Activated CD4-positive, alpha-beta T cell treated with anti-CD3 and anti-CD28 coated beads, Interleukin-2, amount 50 U/mL, for 48 hours (primary cell): ENCODE results near the gene SDHAF2.
"Not testable (repeated sequence)": the region's sequence is repeated elsewhere in the genome, so short reads cannot be mapped to it uniquely, and the experiment has no call there.

Experiments
- DNase-seq, 2 experiments: peaks; one replicate each; pipeline ENCODE4 v3.0.0-alpha.2; 2020

The SDHAF2 gene

DNA sequence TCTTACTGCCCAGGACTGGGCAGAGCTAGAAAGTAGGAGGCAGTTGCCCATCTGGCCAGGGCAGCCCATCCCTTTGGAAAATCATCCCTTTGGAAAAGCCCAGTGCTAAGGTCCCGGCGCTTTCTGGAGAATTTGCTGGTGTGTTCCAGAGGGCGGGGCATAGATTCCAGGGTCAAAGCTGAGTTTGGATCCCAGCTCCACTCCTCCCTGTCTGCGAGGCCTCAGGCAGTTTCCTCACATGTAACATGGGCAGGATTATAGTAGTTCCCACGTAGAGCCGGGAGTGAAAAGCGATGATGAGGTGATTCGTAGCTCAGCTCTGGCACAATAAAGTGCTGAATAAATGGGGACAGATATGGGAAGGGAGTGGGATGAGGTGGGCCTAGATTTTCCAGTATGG, 47.2 kb downstream of the SDHAF2 start:
- no peak for DNase-seq

DNA sequence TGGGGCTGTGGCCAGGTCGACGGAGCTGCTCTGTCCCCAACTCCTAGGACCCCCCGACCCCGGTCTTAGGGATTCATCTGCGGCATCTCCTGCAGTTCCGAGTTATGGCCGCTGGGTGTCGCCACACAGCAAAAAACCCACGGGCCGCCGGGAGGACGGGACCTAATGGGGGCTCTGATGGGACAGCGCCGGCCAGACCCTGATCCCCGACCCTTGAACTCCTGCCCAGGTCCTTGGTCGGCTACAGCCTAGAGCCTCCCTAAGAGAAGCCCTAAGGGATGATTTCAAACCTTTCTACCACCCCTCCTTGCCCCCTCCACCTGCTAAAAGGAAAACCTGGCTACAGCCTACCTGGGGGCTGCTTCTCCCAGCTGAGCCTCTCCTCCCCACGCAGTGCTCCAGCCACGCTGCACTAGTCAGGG, 47.8 kb downstream of the SDHAF2 start:
- DNase-seq: peak; percentile 58 to 65

DNA sequence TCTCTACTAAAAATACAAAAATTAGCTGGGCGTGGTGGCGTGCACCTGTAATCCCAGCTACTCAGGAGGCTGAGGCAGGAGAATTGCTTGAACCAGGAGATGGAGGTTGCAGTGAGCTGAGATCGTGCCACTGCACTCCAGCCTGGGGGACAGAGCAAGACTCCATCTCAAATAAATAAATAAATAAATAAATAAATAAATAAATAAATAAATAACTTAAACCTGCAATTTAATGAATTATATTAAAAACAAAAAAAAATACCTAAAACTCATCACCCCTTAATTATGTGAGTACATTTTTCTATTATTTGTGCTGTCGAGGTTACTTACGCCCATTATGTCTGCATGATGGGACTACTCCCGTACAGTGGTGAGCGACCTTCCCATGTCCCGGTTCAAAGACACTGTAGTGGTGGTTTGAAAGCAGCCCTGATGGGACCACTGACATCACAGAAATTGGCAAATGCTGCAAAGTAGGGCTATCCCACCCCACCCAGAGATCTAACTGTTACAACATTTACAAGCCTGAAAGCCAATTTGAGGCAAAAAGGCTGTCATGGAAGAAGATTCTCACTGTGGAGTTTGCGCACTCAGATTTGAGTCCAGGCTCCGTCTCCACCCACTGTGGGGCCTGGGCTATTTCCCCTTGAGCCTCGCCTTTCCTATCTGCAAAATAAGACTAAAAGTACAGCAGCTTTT, 49.6 kb downstream of the SDHAF2 start:
- DNase-seq: not testable (repeated sequence)

DNA sequence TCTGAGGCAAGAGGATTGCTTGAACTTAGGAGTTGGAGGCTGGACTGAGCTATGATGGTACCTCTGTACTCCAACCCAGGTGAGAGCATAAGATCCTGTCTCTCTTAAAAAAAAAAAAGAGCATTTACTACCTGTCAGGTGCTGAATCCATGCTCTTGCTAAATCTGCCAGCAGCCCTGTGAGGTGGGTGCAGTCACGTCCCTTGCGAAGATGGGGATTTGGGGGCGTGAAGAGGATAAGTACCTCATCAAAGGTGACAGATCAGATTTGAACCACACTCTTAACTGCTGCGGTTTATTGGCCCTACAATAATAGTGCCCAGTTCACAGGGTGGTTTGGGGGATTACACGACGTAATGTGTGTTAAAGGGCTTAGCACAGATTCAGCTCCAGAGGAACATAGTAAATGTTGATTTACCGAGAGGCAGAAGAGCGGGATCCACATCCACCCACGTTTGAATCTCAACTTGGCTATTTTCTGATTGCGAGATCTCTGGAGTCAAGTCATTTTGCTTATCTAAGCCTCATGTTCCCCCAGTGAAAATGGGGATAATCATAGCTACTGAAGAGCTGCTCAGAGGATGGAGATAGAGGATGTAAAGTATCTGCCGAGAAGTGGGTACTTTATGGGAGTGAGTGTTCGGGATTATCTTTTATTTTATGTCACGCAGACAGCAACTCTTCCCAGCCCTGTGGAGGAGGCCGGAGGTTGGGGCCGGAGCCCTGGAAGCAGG, 50.5 kb downstream of the SDHAF2 start:
- no peak for DNase-seq

DNA sequence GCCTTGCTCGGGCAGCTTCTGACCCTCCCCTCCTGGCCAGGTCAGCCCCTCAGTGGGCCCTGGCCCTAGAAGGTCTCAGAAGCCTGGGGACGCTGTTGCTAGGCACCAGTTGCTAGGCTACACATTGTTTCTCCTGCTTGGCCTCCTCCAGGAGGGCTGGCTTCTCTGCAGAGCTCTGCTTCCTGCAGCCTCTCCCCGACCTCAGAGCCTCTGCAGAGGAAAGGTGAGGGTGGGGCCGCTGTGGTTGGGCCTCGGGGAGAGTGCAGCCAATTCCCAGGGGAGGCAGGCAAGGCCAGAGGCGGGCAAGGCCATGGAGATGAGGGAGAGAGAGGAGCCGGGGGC, 51.0 kb downstream of the SDHAF2 start:
- no peak for DNase-seq

DNA sequence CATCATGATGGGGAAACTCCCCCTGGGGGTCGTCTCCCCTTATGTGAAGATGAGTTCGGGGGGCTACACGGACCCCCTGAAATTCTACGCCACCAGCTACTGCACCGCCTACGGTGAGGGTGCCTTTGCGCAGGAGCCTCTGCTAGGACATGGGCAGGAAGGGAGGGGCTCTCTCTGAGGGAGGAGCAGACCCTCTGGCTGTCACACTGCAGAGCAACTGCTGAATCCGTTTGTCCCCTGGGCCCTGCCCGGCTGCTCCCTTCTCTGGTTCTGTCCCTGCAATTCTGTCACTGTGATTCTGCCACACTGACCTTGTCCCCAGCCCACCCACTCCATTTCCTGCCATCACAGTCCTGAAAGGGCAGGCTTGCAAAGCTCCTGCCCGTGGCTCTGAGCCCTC, 51.9 kb downstream of the SDHAF2 start:
- no peak for DNase-seq

DNA sequence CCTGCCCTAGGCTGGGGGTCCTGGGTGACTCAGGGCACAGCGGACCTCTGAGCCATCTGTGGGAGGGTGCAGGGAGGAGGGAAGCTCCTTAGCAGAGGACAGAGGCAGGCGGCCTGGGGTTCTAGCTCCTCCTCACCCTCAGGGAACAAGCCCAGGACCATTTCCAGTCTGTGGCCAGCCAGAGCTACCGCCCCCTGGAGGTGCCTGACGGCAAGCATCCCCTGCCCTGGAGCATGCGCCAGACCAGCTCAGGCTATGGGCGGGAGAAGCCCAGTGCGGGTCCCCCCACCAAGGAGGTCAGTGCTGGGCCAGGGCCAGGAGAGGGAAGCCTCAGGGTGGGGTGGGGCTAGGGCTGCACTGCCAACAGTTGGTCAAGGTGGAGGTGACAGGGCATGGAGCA, 52.6 kb downstream of the SDHAF2 start:
- DNase-seq: peak; percentile 46 to 49

DNA sequence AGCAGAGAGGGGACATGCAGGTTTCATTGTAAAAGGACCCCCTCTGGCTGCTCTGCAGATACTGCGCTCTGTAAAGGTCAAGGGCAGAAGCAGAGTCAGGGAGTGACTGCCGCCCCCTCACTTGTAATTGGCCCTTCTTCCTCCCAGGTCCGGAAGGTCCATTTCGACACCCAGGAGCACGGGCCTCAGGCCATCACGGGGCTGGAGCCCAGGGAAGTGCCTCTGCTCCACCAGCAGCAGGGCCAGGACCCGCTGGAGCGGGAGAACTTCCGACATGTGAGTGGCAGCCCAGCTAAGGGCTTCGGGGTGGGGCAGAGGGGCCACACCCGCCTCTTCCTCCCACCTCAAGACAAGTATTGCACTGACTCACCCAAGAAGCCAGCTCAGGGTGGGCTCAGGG, 54.6 kb downstream of the SDHAF2 start:
- DNase-seq: no peak

DNA sequence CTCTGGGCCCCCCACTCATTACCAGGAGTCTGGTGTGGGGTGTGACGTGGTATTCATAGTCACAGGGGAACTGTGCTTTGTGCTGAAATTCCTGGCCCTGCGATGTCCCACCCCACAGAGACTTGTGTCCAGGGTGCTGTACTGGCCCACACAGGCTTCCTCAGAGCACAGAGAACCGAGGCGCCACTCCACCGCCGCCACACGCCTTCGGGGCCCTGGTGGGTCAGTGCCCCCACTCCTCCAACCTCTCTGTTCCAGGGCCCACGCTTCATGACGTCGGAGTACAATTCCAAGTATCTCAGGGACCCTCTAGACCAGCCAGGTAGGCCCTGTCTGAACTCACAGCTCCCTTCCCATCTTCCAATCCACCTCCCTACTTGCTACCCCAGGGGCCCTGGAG, 55.2 kb downstream of the SDHAF2 start:
- DNase-seq: no peak

DNA sequence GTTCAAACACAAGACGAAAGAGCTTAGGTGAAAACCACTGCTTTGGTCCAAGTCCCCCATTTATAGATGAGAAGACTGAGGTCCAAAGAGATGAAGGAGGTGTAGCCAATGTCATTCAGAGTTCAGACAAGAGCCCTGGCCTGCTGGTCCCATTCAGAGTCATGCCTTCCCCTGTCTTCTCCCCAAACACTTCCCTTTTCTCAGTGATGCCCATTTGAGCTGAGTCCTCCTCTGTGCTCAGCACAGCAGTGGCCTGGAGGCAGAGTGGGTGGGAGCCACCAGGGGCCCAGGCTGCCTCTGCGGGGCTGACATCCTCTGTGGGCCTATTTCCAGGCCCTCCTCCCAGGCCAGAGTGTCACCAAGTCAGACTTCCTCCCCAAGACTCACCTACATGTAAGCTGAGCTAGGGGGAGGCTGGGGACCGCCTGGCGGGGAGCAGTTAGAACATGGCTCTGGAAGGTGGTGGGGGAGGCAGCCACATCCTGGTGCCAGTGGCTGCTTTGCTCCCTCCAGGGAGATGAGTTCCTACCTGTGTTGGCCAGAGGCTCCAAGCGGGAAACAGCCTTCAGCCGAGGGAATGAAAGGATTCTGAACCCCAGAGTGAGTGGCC, 56.2 kb downstream of the SDHAF2 start:
- no peak for DNase-seq

DNA sequence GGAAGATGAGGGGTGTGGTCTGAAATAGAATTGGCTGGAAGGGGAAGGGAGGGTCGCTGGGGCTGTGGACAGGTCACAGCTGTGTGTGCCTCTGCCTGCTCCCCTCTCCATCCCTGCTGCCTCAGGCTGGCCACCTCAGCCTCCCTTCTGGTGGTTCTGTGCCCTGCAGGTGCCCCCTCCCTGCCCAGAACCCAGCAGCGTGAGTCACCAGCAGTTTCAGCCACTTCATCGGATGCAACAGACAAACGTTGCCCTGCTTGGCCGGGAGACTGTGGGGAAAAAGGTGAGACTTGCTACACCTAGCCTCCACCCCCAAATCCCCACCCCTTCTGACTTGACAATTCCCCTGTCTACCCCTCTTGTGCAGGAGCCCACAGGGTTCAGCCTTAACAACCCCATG, 56.9 kb downstream of the SDHAF2 start:
- DNase-seq: no peak

DNA sequence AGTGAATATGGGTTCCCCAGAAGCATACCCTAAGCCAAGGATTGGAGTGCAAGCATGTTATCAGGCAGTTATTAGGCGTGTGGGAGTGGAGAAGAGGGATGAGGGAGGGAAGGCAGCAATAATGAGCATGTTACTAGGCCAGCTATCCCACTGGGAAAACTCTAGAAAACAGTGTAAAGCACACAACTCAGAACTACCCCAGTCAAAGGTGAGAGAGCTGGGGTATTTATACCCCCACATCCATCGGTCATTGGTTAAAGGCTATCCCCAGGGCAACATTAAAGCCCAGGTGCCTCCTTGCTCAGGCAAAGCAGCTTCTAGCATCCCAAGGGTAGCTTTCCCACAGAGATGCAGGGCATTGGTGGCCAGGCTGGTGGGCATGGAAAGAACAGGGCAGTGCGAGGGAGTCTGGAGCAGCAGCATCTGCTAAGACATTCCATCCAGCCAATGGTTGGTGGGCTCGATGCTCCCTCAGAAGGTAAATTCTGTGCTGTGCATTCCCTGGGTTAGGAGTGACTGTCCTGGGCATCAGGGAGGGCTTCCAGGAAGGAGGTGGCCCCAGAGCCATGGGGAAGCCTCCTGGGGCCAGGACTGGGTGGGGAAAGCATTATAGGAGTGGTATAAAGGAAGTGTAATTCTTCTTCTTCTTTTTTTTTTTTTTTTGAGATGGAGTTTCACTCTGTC, 57.6 kb downstream of the SDHAF2 start:
- no peak for DNase-seq

DNA sequence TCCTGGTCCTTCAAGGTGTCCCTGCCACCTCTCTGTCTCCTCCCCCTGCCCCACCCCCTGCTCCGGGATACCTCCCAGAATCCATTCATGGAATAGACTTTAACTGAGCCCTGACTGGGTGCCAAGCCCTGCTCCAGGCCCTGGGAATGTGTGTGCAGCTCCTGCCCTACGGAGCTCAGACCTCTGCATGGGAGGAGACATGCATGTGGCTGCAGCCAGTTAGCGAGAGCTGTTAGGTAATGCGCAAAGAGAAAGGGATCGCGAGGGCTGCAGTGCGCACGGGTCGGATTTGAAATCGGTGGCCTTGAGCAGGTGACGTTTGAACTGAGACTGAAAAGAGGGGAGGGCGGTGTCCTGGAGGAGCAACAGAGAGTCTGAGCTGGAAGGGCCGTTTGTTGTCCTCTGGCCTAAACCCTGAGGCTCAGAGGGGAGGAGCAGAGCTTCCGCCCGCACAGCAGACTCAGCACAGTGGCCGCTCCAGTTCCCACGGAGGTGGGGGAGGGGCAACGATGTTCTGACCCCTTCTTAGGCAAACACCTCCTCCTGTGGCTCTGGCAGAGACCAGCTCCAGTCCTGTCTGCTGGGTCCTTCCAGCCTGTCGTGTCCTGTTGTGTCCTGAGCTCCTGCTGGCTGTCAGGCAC, 58.8 kb downstream of the SDHAF2 start:
- no peak for DNase-seq

DNA sequence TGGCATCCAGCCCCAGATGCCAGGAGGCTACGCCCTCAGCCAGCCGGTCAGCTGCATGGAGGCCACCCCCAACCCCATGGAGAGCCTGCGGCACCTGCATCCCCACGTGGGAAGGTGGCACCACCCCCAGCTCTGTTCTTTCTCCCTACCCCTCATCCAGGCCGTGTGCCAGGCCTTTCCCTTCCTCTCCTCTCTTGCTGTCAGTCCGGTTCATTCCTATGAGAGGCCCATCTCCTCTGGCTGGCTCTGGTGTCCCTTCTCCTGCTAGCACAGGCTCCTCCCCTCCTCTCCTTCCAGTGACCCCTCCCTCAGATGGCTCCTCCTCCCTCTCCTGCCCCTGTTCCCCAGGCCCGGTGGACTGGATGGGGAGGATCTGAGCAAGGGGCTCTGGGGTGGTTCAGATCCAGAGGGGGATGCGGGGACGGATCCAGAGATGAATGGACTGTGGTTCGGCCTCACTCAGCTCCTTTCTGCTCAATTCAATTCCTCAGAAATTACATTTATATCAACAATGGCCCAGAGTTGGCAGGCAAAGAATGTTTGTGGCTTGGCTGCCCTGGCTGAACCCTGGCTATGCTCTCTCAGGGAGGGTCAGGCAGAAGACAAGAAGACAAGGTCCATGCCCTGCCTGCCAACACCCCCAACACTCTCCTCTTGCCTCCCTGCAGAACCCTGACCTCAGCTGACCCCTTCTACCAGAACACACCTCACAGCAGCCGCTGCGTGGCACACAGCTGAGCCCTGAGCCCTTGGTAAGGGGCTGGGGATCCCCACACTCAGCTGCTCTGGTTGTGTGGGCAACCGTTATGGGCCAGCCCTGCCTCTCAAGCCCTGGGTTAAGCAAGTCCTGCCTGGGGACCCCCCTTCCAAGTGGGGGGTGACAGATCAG, 60.2 kb downstream of the SDHAF2 start:
- DNase-seq: no peak

DNA sequence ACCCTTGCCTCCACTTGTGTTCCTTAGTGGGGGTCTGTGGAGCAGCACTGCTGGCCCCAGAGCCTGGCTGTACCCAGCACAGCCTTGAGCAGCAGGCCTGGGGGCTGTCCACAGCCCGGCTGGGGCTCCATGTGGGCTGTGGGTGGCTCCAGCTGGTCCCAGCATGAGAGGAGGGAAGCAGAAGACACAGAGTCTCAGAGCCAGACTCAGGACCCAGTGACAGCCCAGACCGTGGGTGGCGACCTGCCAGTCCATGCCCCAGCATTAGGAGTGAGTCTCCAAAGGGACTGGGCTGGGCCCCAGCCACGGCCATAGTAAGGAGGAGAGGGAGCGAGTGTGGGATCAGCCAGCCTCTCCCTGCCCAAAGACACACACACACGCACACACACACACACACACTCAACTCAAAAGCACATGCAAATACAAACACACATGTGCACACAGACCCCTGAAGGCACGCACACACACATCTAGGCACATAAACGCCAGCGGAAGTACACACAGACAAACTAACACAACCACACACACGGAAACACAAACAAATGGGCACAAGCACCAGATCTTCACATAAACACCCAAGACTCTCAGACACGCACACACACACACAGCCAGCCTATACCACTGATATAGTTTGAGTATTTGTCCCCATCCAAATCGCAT, 61.9 kb downstream of the SDHAF2 start:
- DNase-seq: no peak

DNA sequence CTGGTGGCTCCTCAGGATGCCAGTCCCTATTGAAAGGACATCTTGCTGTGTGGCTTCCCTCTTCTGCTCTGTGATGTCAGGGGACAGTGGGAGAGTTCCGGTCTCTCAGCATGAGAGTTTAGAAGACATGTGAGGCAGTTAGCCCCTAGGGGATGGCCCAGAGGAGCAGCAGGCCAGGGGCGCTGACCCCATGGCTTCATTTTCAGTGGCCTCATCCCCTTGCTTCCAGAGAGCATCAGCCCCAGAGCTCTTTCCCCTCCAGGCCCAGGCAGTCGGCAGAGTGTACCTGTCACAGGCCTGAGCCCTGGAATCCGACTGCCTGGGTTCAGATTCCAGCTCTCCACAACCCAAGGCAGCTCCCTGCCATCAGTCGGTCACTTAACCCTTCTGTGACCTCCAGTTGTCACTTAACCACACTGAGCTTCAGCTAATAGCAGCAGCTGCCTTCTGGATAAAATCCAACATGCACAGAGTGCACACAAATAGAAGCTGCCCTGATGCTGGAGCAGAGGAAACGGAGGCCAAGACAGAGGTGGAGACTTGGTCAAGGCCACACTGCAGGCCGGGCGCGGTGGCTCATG, 64.5 kb downstream of the SDHAF2 start:
- no peak for DNase-seq

DNA sequence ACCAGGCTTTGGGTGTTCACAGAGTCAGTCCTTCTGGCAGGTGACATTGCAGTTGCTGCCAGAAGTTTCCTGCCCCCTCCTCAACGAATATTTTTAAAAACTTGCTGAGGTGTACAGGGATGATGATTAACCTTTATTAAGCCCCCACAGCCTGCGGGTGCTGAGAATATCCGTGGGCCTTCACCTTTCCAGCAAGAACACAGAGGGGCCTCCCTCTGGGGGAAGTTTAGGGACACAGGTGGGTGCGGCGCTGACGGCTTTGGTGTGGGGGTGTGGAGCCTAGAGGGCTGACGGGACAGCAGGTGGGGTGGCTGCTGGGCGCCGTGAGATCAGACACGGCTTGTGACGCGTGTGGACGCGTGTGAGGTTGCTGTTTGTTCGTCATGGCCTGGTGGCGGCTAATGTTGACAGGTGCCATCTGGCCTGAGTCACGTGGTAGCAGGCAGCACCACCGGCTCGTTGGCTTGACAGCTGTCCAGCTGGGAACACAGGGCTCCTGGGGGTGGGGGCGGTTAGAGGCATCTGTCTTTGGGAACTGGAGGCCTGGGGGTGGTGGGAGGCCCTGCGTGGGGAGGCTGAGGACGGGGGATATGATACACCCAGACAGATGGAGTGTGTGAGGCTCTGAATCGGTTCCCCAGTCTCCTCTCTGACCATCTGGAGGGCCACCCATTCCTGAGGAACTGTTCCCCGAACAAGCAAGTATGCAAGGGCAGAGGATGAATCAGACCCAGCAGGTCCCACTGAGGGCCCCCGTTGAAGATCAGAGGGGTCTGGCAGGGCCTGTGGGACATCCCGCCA, 66.1 kb downstream of the SDHAF2 start:
- DNase-seq: no peak
